Vagina (tissue), 2 donors: ENCODE measurements around the gene RNF224. TPM values are rescaled to one million over a fixed set of nuclear protein-coding genes. Genes with fewer than 3 reads are reported as not detected.
A peak's percentile ranks its signal among the peaks of the same experiment; 100 is the strongest.

Experiments used
- DNase-seq, 2 donors: peaks; one replicate each; pipeline ENCODE4 v3.0.0-alpha.2; 2017; ENCODE audit errors: extremely low spot score in 2 of 2
- H3K27ac ChIP-seq: fragments of 200-600 bp; sonication (generic); one replicate; pipeline ENCODE4 v1.5.1; 2019
- H3K27me3 ChIP-seq: fragments of 200-600 bp; sonication (generic); one replicate; pipeline ENCODE4 v1.5.1; 2019
- H3K36me3 ChIP-seq, 2 donors: fragments of 200-600 bp; sonication (generic); one replicate each; pipeline ENCODE4 v1.5.1; 2017 to 2019
- H3K4me1 ChIP-seq: fragments of 200-600 bp; sonication (generic); one replicate; pipeline ENCODE4 v1.5.1; 2019
- H3K4me3 ChIP-seq, 2 donors: fragments of 200-600 bp; sonication (generic); 1 replicate in 1 of 2; 2 replicates in 1 of 2; pipeline ENCODE4 v1.5.1; 2016 to 2019
- H3K9me3 ChIP-seq: fragments of 200-600 bp; sonication (generic); one replicate; pipeline ENCODE4 v1.5.1; 2019
- CTCF ChIP-seq, 3 experiments: fragments of 450-650 bp in 2 of 3; fragments of 200-600 bp in 1 of 3; sonication (generic) in 1 of 3; IDR thresholded peaks; one replicate each; pipeline ENCODE4 v1.5.1; 2017 to 2019; ENCODE audit warnings: antibody characterized with exemption in 3 of 3, mild to moderate bottlenecking in 2 of 3, moderate library complexity in 2 of 3
- POLR2A ChIP-seq, 2 donors: fragments of 450-650 bp; IDR thresholded peaks; one replicate each; pipeline ENCODE4 v1.6.1; 2017; ENCODE audit warnings: antibody characterized with exemption in 2 of 2, mild to moderate bottlenecking in 2 of 2, moderate library complexity in 2 of 2
- POLR2AphosphoS5 ChIP-seq, 2 donors: sonication (generic); formaldehyde crosslinking; IDR thresholded peaks; one replicate each; pipeline ENCODE4 v1.9.0; 2017; ENCODE audit warnings: antibody characterized with exemption in 2 of 2, mild to moderate bottlenecking in 2 of 2, low read depth in 1 of 2; ENCODE audit not compliant: insufficient read depth in 1 of 2
- intact Hi-C: fragments of 100-400 bp; cut with DNase I; formaldehyde crosslinking; loops from one replicate; pipeline ENCODE4 v1.15.1; 2023
- total RNA-seq: library from RNA; depleted of rRNA; stranded (reverse); fragments of >200 nt; gene quantifications from one replicate; pipeline ENCODE4 v1.2.3, GENCODE V29; 2016

Gene RNF224
- total RNA-seq, 1 donor from 2014 or later, result 0.74 TPM

GRCh38 chr9:137200311-137201204 is 26.7 kb upstream of the RNF224 start, which contains the start of gene TPRN:
Gene TPRN (minus strand): TSS chr9:137200741. CDS start chr9:137200711, 30 bp downstream.
- no peak for TF ChIP-seq CTCF (IDR thresholded peaks at IDR 0.05)
- peak; percentile 73 to 86 for TF ChIP-seq POLR2AphosphoS5 (IDR thresholded peaks at IDR 0.05; ENCODE audit: insufficient read depth in 1 of 2, low read depth in 1 of 2)
- TF ChIP-seq POLR2A (IDR thresholded peaks at IDR 0.05), result peak in 1 of 2 donors; percentile 79
- peaks cover 83% of the 10 kb centered on the region for H3K4me1 ChIP-seq
- intact Hi-C loops, result no loop called here

GRCh38 chr9:137201205-137201868 is 26.0 kb upstream of the RNF224 start:
- Histone ChIP-seq H3K27me3 (no peaks in the 10 kb centered on the region), H3K36me3 (no peaks in the 10 kb centered on the region), H3K27ac (peak overlapping the region; percentile 42), H3K4me1 (peaks cover 82% of the 10 kb centered on the region), H3K4me3 (peak overlapping the region; percentile 61 to 72), H3K9me3 (no peaks in the 10 kb centered on the region)
- TF ChIP-seq POLR2AphosphoS5 (IDR thresholded peaks at IDR 0.05; ENCODE audit: insufficient read depth in 1 of 2, low read depth in 1 of 2) (peak in 1 of 2 donors; percentile 29), CTCF (IDR thresholded peaks at IDR 0.05) (no peak)
- DNase-seq, result no peak
- intact Hi-C loops, result no loop called here

More at GRCh38 chr9:137200311-137201204, 26.7 kb upstream of the RNF224 start, which contains the start of gene TPRN:
- no peaks in the 10 kb centered on the region for H3K27me3 ChIP-seq
- H3K36me3 ChIP-seq, result no peaks in the 10 kb centered on the region
- DNase-seq, result peak in 1 of 2 donors; percentile 99
- H3K27ac ChIP-seq, result peak within 1 kb of the TSS; percentile 42
- H3K4me3 ChIP-seq, result peak within 1 kb of the TSS; percentile 61 to 72
- no peaks in the 10 kb centered on the region for H3K9me3 ChIP-seq

GRCh38 chr9:137202966-137203365 is 24.3 kb upstream of the RNF224 start:
- Histone ChIP-seq H3K27me3 (no peaks in the 10 kb centered on the region), H3K4me3 (no peak overlapping the region), H3K4me1 (peaks cover 73% of the 10 kb centered on the region), H3K9me3 (no peaks in the 10 kb centered on the region), H3K27ac (no peak overlapping the region), H3K36me3 (no peaks in the 10 kb centered on the region)
- intact Hi-C loops, result no loop called here
- no peak for TF ChIP-seq POLR2A (IDR thresholded peaks at IDR 0.05)
- TF ChIP-seq CTCF (IDR thresholded peaks at IDR 0.05), result no peak
- TF ChIP-seq POLR2AphosphoS5 (IDR thresholded peaks at IDR 0.05; ENCODE audit: insufficient read depth in 1 of 2, low read depth in 1 of 2), result no peak
- no peak for DNase-seq

- H3K4me1 ChIP-seq, result peaks cover 55% of the 10 kb centered on the region
- intact Hi-C loops, result no loop called here
- no peaks in the 10 kb centered on the region for H3K9me3 ChIP-seq
- H3K27ac ChIP-seq, result peak overlapping the region; percentile 71
- no peaks in the 10 kb centered on the region for H3K36me3 ChIP-seq
- TF ChIP-seq POLR2A (IDR thresholded peaks at IDR 0.05) (no peak), CTCF (IDR thresholded peaks at IDR 0.05) (no peak), POLR2AphosphoS5 (IDR thresholded peaks at IDR 0.05; ENCODE audit: insufficient read depth in 1 of 2, low read depth in 1 of 2) (no peak)
- peak overlapping the region; percentile 76 to 96 for H3K4me3 ChIP-seq
- DNase-seq, result no peak
- H3K27me3 ChIP-seq, result no peaks in the 10 kb centered on the region
Measured at GRCh38 chr9:137204731-137205125, 22.6 kb upstream of the RNF224 start.
